Immature natural killer cell (primary cell): ENCODE measurements around the gene DNAAF8. TPM values are rescaled to one million over a fixed set of nuclear protein-coding genes. Genes with fewer than 3 reads are reported as not detected.
A peak's percentile ranks its signal among the peaks of the same experiment; 100 is the strongest.

Experiments used
- DNase-seq, 3 donors: peaks; one replicate each; pipeline ENCODE4 v3.0.0; 2022; ENCODE audit warnings: mixed read lengths in 1 of 3
- H3K27ac Mint-ChIP-seq, 6 donors: one replicate each; pipeline ENCODE4 v1.8.0; 2020; ENCODE audit warnings: mixed read lengths in 6 of 6, mild to moderate bottlenecking in 5 of 6, inconsistent platforms in 4 of 6, moderate library complexity in 3 of 6
- H3K27me3 Mint-ChIP-seq, 3 donors: one replicate each; pipeline ENCODE4 v1.8.0; 2020 to 2021; ENCODE audit warnings: low read depth in 3 of 3, mild to moderate bottlenecking in 3 of 3, mixed read lengths in 3 of 3, moderate library complexity in 3 of 3, inconsistent platforms in 1 of 3
- H3K36me3 Mint-ChIP-seq, 3 donors: one replicate each; pipeline ENCODE4 v1.8.0; 2020; ENCODE audit warnings: mixed read lengths in 3 of 3, inconsistent platforms in 2 of 3, mild to moderate bottlenecking in 2 of 3
- H3K4me1 Mint-ChIP-seq, 2 donors: one replicate each; pipeline ENCODE4 v1.8.0; 2020; ENCODE audit warnings: inconsistent platforms in 2 of 2, mild to moderate bottlenecking in 2 of 2, mixed read lengths in 2 of 2, moderate library complexity in 1 of 2
- H3K4me3 Mint-ChIP-seq, 5 donors: one replicate each; pipeline ENCODE4 v1.8.0; 2020; ENCODE audit warnings: mild to moderate bottlenecking in 5 of 5, mixed read lengths in 5 of 5, inconsistent platforms in 3 of 5, moderate library complexity in 3 of 5
- H3K9me3 Mint-ChIP-seq, 6 donors: one replicate each; pipeline ENCODE4 v1.8.0; 2020; ENCODE audit warnings: mild to moderate bottlenecking in 6 of 6, mixed read lengths in 6 of 6, inconsistent platforms in 4 of 6, moderate library complexity in 3 of 6
- polyA plus RNA-seq, 3 donors: library from polyadenylated mRNA; unstranded; fragments of 300-500 nt; fragmentation: Illumina TruSeq; gene quantifications; one replicate each; pipeline ENCODE4 v1.2.3, GENCODE V29; 2021

Gene DNAAF8
- polyA plus RNA-seq = under 1 TPM in 2 of 3 donors, not detected in 1; 0.15 to 0.22 TPM

- Mint-ChIP-seq H3K27ac (peak within 1 kb of the TSS; percentile 78 to 94 (median 91)), H3K36me3 (peaks cover 0 to 4% (median 0%) of the 10 kb centered on the region in 3 donors), H3K27me3 (peaks cover 5 to 17% (median 10%) of the 10 kb centered on the region in 3 donors), H3K4me1 (peaks cover 26 to 30% of the 10 kb centered on the region in 2 donors), H3K9me3 (no peaks in the 10 kb centered on the region), H3K4me3 (peak within 1 kb of the TSS; percentile 91 to 95 (median 93))
- DNase-seq = peak; percentile 82
Observed at GRCh38 chr16:4734063-4734729, at the start of gene DNAAF8, which contains the start of gene ANKS3. TSS of gene DNAAF8 (plus strand) at chr16:4734537. CDS start at chr16:4736515, 1,978 bp downstream. TSS of gene ANKS3 (minus strand) at chr16:4734271. CDS start at chr16:4730149, 4,122 bp downstream.

GRCh38 chr16:4684763-4685162, 49.6 kb upstream of the DNAAF8 start:
- Mint-ChIP-seq H3K9me3 (no peaks in the 10 kb centered on the region), H3K4me1 (no peaks in the 10 kb centered on the region), H3K27ac (no peak overlapping the region), H3K36me3 (peaks cover 0 to 4% (median 3%) of the 10 kb centered on the region in 3 donors), H3K27me3 (peaks cover 1 to 13% (median 2%) of the 10 kb centered on the region in 3 donors), H3K4me3 (no peak overlapping the region)
- no peak for DNase-seq

GRCh38 chr16:4685292-4685691, 49.0 kb upstream of the DNAAF8 start:
- peaks cover 0 to 4% (median 3%) of the 10 kb centered on the region in 3 donors for H3K36me3 Mint-ChIP-seq
- no peak for DNase-seq
- H3K4me1 Mint-ChIP-seq = no peaks in the 10 kb centered on the region
- H3K4me3 Mint-ChIP-seq = no peak overlapping the region
- H3K27ac Mint-ChIP-seq = no peak overlapping the region
- H3K27me3 Mint-ChIP-seq = peaks cover 1 to 13% (median 2%) of the 10 kb centered on the region in 3 donors
- no peaks in the 10 kb centered on the region for H3K9me3 Mint-ChIP-seq

- H3K4me3 Mint-ChIP-seq = no peak overlapping the region
- H3K36me3 Mint-ChIP-seq = peaks cover 0 to 4% (median 3%) of the 10 kb centered on the region in 3 donors
- H3K9me3 Mint-ChIP-seq = no peaks in the 10 kb centered on the region
- no peak for DNase-seq
- peak overlapping the region in 1 of 6 donors; percentile 22 for H3K27ac Mint-ChIP-seq
- peaks cover 1 to 14% (median 2%) of the 10 kb centered on the region in 3 donors for H3K27me3 Mint-ChIP-seq
- no peaks in the 10 kb centered on the region for H3K4me1 Mint-ChIP-seq
Observed at GRCh38 chr16:4685776-4686496, 48.4 kb upstream of the DNAAF8 start.

- H3K9me3 Mint-ChIP-seq = no peaks in the 10 kb centered on the region
- H3K36me3 Mint-ChIP-seq = peaks cover 0 to 4% (median 3%) of the 10 kb centered on the region in 3 donors
- no peak overlapping the region for H3K4me3 Mint-ChIP-seq
- H3K4me1 Mint-ChIP-seq = no peaks in the 10 kb centered on the region
- peaks cover 1 to 8% (median 2%) of the 10 kb centered on the region in 3 donors for H3K27me3 Mint-ChIP-seq
- DNase-seq = no peak
- no peak overlapping the region for H3K27ac Mint-ChIP-seq
Observed at GRCh38 chr16:4686497-4687210, 47.7 kb upstream of the DNAAF8 start.

GRCh38 chr16:4687416-4687815, 46.9 kb upstream of the DNAAF8 start:
- no peaks in the 10 kb centered on the region for H3K9me3 Mint-ChIP-seq
- no peaks in the 10 kb centered on the region for H3K4me1 Mint-ChIP-seq
- H3K27ac Mint-ChIP-seq = no peak overlapping the region
- no peak overlapping the region for H3K4me3 Mint-ChIP-seq
- H3K36me3 Mint-ChIP-seq = peaks cover 0 to 4% (median 3%) of the 10 kb centered on the region in 3 donors
- DNase-seq = no peak
- peaks cover 1 to 8% (median 2%) of the 10 kb centered on the region in 3 donors for H3K27me3 Mint-ChIP-seq

- no peak for DNase-seq
- Mint-ChIP-seq H3K36me3 (peaks cover 0 to 4% (median 3%) of the 10 kb centered on the region in 3 donors), H3K4me3 (no peak overlapping the region), H3K27me3 (peaks cover 1 to 8% (median 3%) of the 10 kb centered on the region in 3 donors), H3K4me1 (peaks cover 0 to 1% of the 10 kb centered on the region in 2 donors), H3K27ac (peak overlapping the region in 1 of 6 donors; percentile 9), H3K9me3 (no peaks in the 10 kb centered on the region)
Observed at GRCh38 chr16:4687946-4688673, 46.2 kb upstream of the DNAAF8 start.

- Mint-ChIP-seq H3K4me1 (peaks cover 0 to 3% of the 10 kb centered on the region in 2 donors), H3K9me3 (no peaks in the 10 kb centered on the region), H3K27me3 (peaks cover 1 to 8% (median 5%) of the 10 kb centered on the region in 3 donors), H3K27ac (no peak overlapping the region), H3K36me3 (peaks cover 0 to 4% (median 3%) of the 10 kb centered on the region in 3 donors), H3K4me3 (no peak overlapping the region)
- no peak for DNase-seq
Observed at GRCh38 chr16:4688674-4689045, 45.7 kb upstream of the DNAAF8 start.

- Mint-ChIP-seq H3K4me3 (no peak overlapping the region), H3K4me1 (peaks cover 0 to 3% of the 10 kb centered on the region in 2 donors), H3K27me3 (peaks cover 1 to 8% (median 5%) of the 10 kb centered on the region in 3 donors), H3K27ac (no peak overlapping the region), H3K36me3 (peaks cover 0 to 4% (median 3%) of the 10 kb centered on the region in 3 donors), H3K9me3 (no peaks in the 10 kb centered on the region)
- no peak for DNase-seq
Observed at GRCh38 chr16:4689091-4689671, 45.2 kb upstream of the DNAAF8 start.

GRCh38 chr16:4689864-4690704, 44.3 kb upstream of the DNAAF8 start:
- no peak for DNase-seq
- no peak overlapping the region for H3K4me3 Mint-ChIP-seq

GRCh38 chr16:4690946-4691665, 43.2 kb upstream of the DNAAF8 start:
- H3K4me3 Mint-ChIP-seq = peak overlapping the region; percentile 10 to 69 (median 45)
- DNase-seq = no peak
- H3K36me3 Mint-ChIP-seq = no peaks in the 10 kb centered on the region
- H3K27ac Mint-ChIP-seq = peak overlapping the region in 4 of 6 donors; percentile 51 to 78 (median 61)
- H3K4me1 Mint-ChIP-seq = peaks cover 9 to 14% of the 10 kb centered on the region in 2 donors
- peaks cover 1 to 15% (median 5%) of the 10 kb centered on the region in 3 donors for H3K27me3 Mint-ChIP-seq
- H3K9me3 Mint-ChIP-seq = no peaks in the 10 kb centered on the region

More at GRCh38 chr16:4689864-4690704, 44.3 kb upstream of the DNAAF8 start:
- peaks cover 1 to 9% (median 5%) of the 10 kb centered on the region in 3 donors for H3K27me3 Mint-ChIP-seq
- peaks cover 0 to 2% (median under 1%) of the 10 kb centered on the region in 3 donors for H3K36me3 Mint-ChIP-seq
- peak overlapping the region in 1 of 6 donors; percentile 73 for H3K27ac Mint-ChIP-seq
- H3K4me1 Mint-ChIP-seq = peaks cover under 1 to 4% of the 10 kb centered on the region in 2 donors
- H3K9me3 Mint-ChIP-seq = no peaks in the 10 kb centered on the region
